ENCODE results near the gene ABHD17A.

DNA sequence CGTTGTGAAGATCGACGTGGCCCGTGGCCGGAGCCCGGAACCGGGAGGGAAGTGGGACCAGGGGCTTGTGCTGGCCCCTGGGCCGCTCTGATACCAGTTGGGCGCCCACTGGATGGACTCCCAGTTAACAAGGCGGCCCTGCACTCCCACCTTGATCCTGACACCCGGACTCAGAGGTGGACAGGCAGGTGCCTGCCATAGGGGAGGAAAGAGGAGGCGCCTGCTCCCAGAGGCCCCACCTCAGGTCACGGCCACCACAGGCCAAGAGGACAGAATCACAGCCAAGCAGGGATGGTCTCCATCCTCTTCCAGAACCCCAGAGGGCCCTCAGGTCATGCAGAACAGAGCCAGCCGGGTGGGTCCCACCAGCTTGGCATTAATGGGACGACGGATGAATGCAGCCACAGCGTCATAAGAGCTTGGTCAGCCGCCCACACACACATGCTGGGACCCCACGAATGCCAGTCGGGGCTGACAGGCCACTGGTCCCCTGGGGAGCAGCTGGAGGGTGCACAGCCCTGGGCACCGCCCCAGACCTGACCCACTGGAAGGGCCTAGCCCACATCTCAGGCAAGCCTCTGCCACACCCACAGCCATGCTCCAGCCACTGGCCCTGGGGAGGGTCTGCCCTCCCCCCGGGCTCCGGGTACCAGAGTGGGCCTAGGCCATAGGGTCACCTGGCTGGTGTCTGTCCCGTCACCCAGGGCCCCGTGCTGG is 12.3 kb downstream of the ABHD17A start:
- no peak for TF ChIP-seq POLR2AphosphoS5 (IDR thresholded peaks at IDR 0.05)
- no peak for TF ChIP-seq POLR2A (IDR thresholded peaks at IDR 0.05)
- TF ChIP-seq, protein P1, sequence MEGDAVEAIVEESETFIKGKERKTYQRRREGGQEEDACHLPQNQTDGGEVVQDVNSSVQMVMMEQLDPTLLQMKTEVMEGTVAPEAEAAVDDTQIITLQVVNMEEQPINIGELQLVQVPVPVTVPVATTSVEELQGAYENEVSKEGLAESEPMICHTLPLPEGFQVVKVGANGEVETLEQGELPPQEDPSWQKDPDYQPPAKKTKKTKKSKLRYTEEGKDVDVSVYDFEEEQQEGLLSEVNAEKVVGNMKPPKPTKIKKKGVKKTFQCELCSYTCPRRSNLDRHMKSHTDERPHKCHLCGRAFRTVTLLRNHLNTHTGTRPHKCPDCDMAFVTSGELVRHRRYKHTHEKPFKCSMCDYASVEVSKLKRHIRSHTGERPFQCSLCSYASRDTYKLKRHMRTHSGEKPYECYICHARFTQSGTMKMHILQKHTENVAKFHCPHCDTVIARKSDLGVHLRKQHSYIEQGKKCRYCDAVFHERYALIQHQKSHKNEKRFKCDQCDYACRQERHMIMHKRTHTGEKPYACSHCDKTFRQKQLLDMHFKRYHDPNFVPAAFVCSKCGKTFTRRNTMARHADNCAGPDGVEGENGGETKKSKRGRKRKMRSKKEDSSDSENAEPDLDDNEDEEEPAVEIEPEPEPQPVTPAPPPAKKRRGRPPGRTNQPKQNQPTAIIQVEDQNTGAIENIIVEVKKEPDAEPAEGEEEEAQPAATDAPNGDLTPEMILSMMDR (IDR thresholded peaks at IDR 0.05), result no peak
- no peak for TF ChIP-seq EP300 (IDR thresholded peaks at IDR 0.05)
